GM12872 (cell line): ENCODE measurements around the gene PPP6R1.

Experiments
- CTCF ChIP-seq: IDR thresholded peaks from 3 replicates; pipeline ENCODE4 v1.5.1; 2011; ENCODE audit warnings: low read depth, mild to moderate bottlenecking, low read length, moderate library complexity; ENCODE audit not compliant: insufficient read depth

The PPP6R1 gene

GRCh38 chr19:55258828-55259539 lies at the start of gene PPP6R1:
PPP6R1 (minus strand) TSS chr19:55259017; CDS start chr19:55247103, 11,914 bp downstream.
- no peak for TF ChIP-seq CTCF

GRCh38 chr19:55308281-55308680 lies 49.5 kb upstream of the PPP6R1 start:
- TF ChIP-seq CTCF, result no peak

- TF ChIP-seq CTCF, result no peak
Observed at GRCh38 chr19:55306712-55307111, 47.9 kb upstream of the PPP6R1 start.

- no peak for TF ChIP-seq CTCF
Observed at GRCh38 chr19:55305983-55306562, 47.3 kb upstream of the PPP6R1 start.

- no peak for TF ChIP-seq CTCF
Observed at GRCh38 chr19:55305491-55305890, 46.7 kb upstream of the PPP6R1 start.

- no peak for TF ChIP-seq CTCF
Observed at GRCh38 chr19:55304980-55305379, 46.2 kb upstream of the PPP6R1 start.

- TF ChIP-seq CTCF, result no peak
Observed at GRCh38 chr19:55304279-55304978, 45.6 kb upstream of the PPP6R1 start.
